IMR-90 (cell line): ENCODE results near the gene NEO1. TPM values are rescaled to one million over a fixed set of nuclear protein-coding genes. Genes with fewer than 3 reads are reported as not detected.

Experiments
- ATAC-seq: fragments of 200-7000 bp; cut with Tn5 transposase; 2 replicates; pipeline ENCODE4 v1.9.1; 2020; ENCODE audit warnings: low read depth, mild to moderate bottlenecking, moderate library complexity
- BruUV-seq: library from RNA; stranded (reverse); fragments of 400-500 nt; replicated peaks from 2 replicates; lab custom pipeline; 2021; lab: Mats Ljungman, UMichigan
- CTCF ChIA-PET: fragments of 300-600 bp; formaldehyde crosslinking; extraction: SDS; loops from one replicate; lab custom pipeline; 2021; ENCODE audit warnings: antibody characterized with exemption; lab: Yijun Ruan, JAX
- POLR2A ChIA-PET: fragments of 300-600 bp; sonication (Branson Sonifier 250); formaldehyde crosslinking; loops from one replicate; lab custom pipeline; 2022; ENCODE audit warnings: antibody characterized with exemption; ENCODE audit not compliant: unreplicated experiment; lab: Charles Lee
- DNase-seq: peaks from one replicate; pipeline ENCODE4 v3.0.0; 2013
- H2AFZ ChIP-seq: replicated peaks from 2 replicates; pipeline ENCODE3; 2013; ENCODE audit warnings: low read length, mild to moderate bottlenecking; ENCODE audit not compliant: poor library complexity
- H2AK5ac ChIP-seq: 2 replicates; pipeline ENCODE4 v1.6.1; 2013; ENCODE audit warnings: low read depth, low read length, inconsistent platforms
- H2AK9ac ChIP-seq: replicated peaks from 2 replicates; pipeline ENCODE3; 2013; ENCODE audit warnings: mild to moderate bottlenecking, low read depth, low read length, moderate library complexity; ENCODE audit not compliant: poor library complexity
- H2BK120ac ChIP-seq: 2 replicates; pipeline ENCODE4 v1.6.1; 2013; ENCODE audit warnings: low read depth, low read length, inconsistent platforms
- H2BK15ac ChIP-seq: 3 replicates; pipeline ENCODE4 v1.6.1; 2013; ENCODE audit warnings: low read depth, low read length, inconsistent platforms
- H2BK20ac ChIP-seq: 2 replicates; pipeline ENCODE4 v1.6.1; 2013; ENCODE audit warnings: low read depth, mild to moderate bottlenecking, inconsistent platforms, low read length, moderate library complexity
- H2BK5ac ChIP-seq: 2 replicates; pipeline ENCODE4 v1.6.1; 2013; ENCODE audit warnings: mild to moderate bottlenecking, low read depth, low read length, inconsistent platforms; ENCODE audit not compliant: poor library complexity, severe bottlenecking
- H3K14ac ChIP-seq: replicated peaks from 2 replicates; pipeline ENCODE4 v1.6.1; 2013; ENCODE audit warnings: low read depth, low read length, inconsistent platforms
- H3K18ac ChIP-seq: 2 replicates; pipeline ENCODE4 v1.6.1; 2013; ENCODE audit warnings: low read depth, low read length, control low read depth
- H3K23ac ChIP-seq: 2 replicates; pipeline ENCODE4 v1.6.1; 2013; ENCODE audit warnings: low read depth, low read length, inconsistent platforms
- H3K27ac ChIP-seq: 2 replicates; pipeline ENCODE4 v1.5.1; 2013; ENCODE audit warnings: mild to moderate bottlenecking, control low read depth, low read length; ENCODE audit not compliant: insufficient read depth
- H3K27me3 ChIP-seq: 2 replicates; pipeline ENCODE4 v1.6.1; 2013; ENCODE audit warnings: low read length; ENCODE audit not compliant: control insufficient read depth, insufficient read depth
- H3K36me3 ChIP-seq: 2 replicates; pipeline ENCODE4 v1.6.1; 2013; ENCODE audit warnings: low read length, mixed read lengths; ENCODE audit not compliant: control insufficient read depth, insufficient read depth
- H3K4ac ChIP-seq: 2 replicates; pipeline ENCODE4 v1.6.1; 2013; ENCODE audit warnings: low read depth, low read length, inconsistent platforms
- H3K4me1 ChIP-seq: 2 replicates; pipeline ENCODE4 v1.6.1; 2013; ENCODE audit warnings: low read length, mixed read lengths; ENCODE audit not compliant: control insufficient read depth, insufficient read depth
- H3K4me2 ChIP-seq: 2 replicates; pipeline ENCODE4 v1.6.1; 2013; ENCODE audit warnings: low read depth, mild to moderate bottlenecking, control low read depth, low read length, moderate library complexity
- H3K4me3 ChIP-seq: 2 replicates; pipeline ENCODE4 v1.5.1; 2013; ENCODE audit warnings: low read depth, mild to moderate bottlenecking, control low read depth, low read length, moderate library complexity; ENCODE audit not compliant: insufficient read depth
- H3K56ac ChIP-seq: 2 replicates; pipeline ENCODE4 v1.6.1; 2013; ENCODE audit warnings: low read length, inconsistent platforms; ENCODE audit not compliant: insufficient read depth; ENCODE audit errors: extremely low read depth
- H3K79me1 ChIP-seq, 2 experiments: 2 replicates each; pipeline ENCODE4 v1.6.1; 2013; ENCODE audit warnings: low read length in 2 of 2, inconsistent platforms in 1 of 2, low read depth in 1 of 2
- H3K9ac ChIP-seq: 2 replicates; pipeline ENCODE4 v1.6.1; 2013; ENCODE audit warnings: low read depth, low read length, control low read depth
- H3K9me1 ChIP-seq: 2 replicates; pipeline ENCODE4 v1.6.1; 2013; ENCODE audit warnings: low read length, inconsistent platforms; ENCODE audit not compliant: insufficient read depth
- H3K9me3 ChIP-seq: 2 replicates; pipeline ENCODE4 v1.6.1; 2013; ENCODE audit warnings: low read length; ENCODE audit not compliant: control insufficient read depth, insufficient read depth
- H4K20me1 ChIP-seq: 2 replicates; pipeline ENCODE4 v1.6.1; 2013; ENCODE audit warnings: low read length, inconsistent platforms; ENCODE audit not compliant: insufficient read depth
- H4K5ac ChIP-seq: 2 replicates; pipeline ENCODE4 v1.6.1; 2013; ENCODE audit warnings: mild to moderate bottlenecking, low read depth, low read length, control low read depth
- H4K8ac ChIP-seq, 2 experiments: 2 replicates each; pipeline ENCODE4 v1.6.1; 2013; ENCODE audit warnings: low read depth in 2 of 2, low read length in 2 of 2, control low read depth in 1 of 2, inconsistent platforms in 1 of 2
- H4K91ac ChIP-seq: 2 replicates; pipeline ENCODE4 v1.6.1; 2013; ENCODE audit warnings: low read depth, low read length, inconsistent platforms; ENCODE audit not compliant: insufficient read depth
- CEBPB ChIP-seq: IDR thresholded peaks from 2 replicates; pipeline ENCODE4 v1.6.1; 2012; ENCODE audit warnings: low read depth, low read length, improper control_type of control experiment
- MAZ ChIP-seq: IDR thresholded peaks from 2 replicates; pipeline ENCODE4 v1.6.1; 2012; ENCODE audit warnings: low read depth, mild to moderate bottlenecking, low read length, improper control_type of control experiment, moderate library complexity, borderline replicate concordance
- NFE2L2 ChIP-seq: fragments of 150-350 bp; IDR thresholded peaks from 2 replicates; pipeline ENCODE4 v1.6.1; 2016; ENCODE audit warnings: low read depth, mild to moderate bottlenecking, low read length
- WGBS, 2 experiments: methylation state at CpG; one replicate each; pipeline versions ENCODE4 v1.1.5 to v1.1.7; 2013; ENCODE audit warnings: missing lambda C conversion rate in 2 of 2; ENCODE audit not compliant: insufficient read length in 1 of 2; ENCODE audit errors: extremely low coverage in 2 of 2; 5-methylcytosine and 5-hydroxymethylcytosine counted together
- dilution Hi-C: fragments of 300-500 bp; cut with HindIII; formaldehyde crosslinking; loops from one replicate; pipeline ENCODE4 v1.14.3; 2018; ENCODE audit warnings: low sequenced_read_pairs; ENCODE audit not compliant: unreplicated experiment
- in situ Hi-C: fragments of 300-500 bp; cut with MboI; formaldehyde crosslinking; loops from 3 replicates; pipeline ENCODE4 v1.14.3; 2019; ENCODE audit warnings: low sequenced_read_pairs, inconsistent platforms, mixed read lengths
- intact Hi-C: fragments of 100-400 bp; cut with micrococcal nuclease; formaldehyde crosslinking; loops from 2 replicates; pipeline ENCODE4 v1.10.0; 2022
- polyA plus RNA-seq, 3 experiments: library from polyadenylated mRNA; depleted of rRNA; stranded (reverse); fragments of >200 nt; gene quantifications; 2 replicates each; pipeline ENCODE4 v1.2.3, GENCODE V29; 2012; ENCODE audit warnings: low replicate concordance in 1 of 3
- total RNA-seq: library from RNA; depleted of rRNA; stranded (reverse); fragments of >200 nt; gene quantifications from 2 replicates; pipeline ENCODE4 v1.2.3, GENCODE V29; 2012

NEO1 gene
- total and polyA plus RNA-seq, 2 of the 4 experiments (the other 2 are of a cell fraction), result 16.3 to 18.5 TPM

GRCh38 chr15:73125219-73125618 is 73.0 kb downstream of the NEO1 start:
- H2BK15ac ChIP-seq, result no peak overlapping the region
- H2AK5ac ChIP-seq, result no peak overlapping the region
- H4K5ac ChIP-seq, result no peak overlapping the region
- in situ Hi-C loops, result loop anchor here (10.0 kb wide), 1 partner anchor 150 kb away; no protein-coding TSS in a partner anchor
- no peak overlapping the region for H2BK120ac ChIP-seq
- no peak overlapping the region for H3K4ac ChIP-seq
- WGBS, 2 experiments, result no CpG with 5 or more reads among the region's 2 CpGs
- H2AK9ac ChIP-seq, result no peak overlapping the region
- no peaks in the 10 kb centered on the region for H4K20me1 ChIP-seq
- no peak overlapping the region for H3K4me3 ChIP-seq
- no peak overlapping the region for H2BK20ac ChIP-seq
- no peaks in the 10 kb centered on the region for H3K4me1 ChIP-seq
- H3K14ac ChIP-seq, result no peak overlapping the region
- no peak overlapping the region for H3K4me2 ChIP-seq
- dilution Hi-C loops, result no loop called here
- H3K27ac ChIP-seq, result no peak overlapping the region
- no peak overlapping the region for H2BK5ac ChIP-seq
- no TSS peak for BruUV-seq
- intact Hi-C loops, result loop anchor here (5.0 kb wide), 1 partner anchor 147 kb away; no protein-coding TSS in a partner anchor
- DNase-seq, result peak; percentile 35
- ChIA-PET POLR2A (interaction anchor here (0.7 kb wide), 1 partner anchor 122 kb away, joined by 3 read pairs; no protein-coding TSS in a partner anchor), CTCF (no interaction called here)
- ATAC-seq, result no peak
- H3K79me1 ChIP-seq, result no peaks in the 10 kb centered on the region
- no peaks in the 10 kb centered on the region for H3K9me3 ChIP-seq
- no peak overlapping the region for H3K9ac ChIP-seq
- no peak for TF ChIP-seq NFE2L2
- peak; percentile 78 for TF ChIP-seq CEBPB
- TF ChIP-seq MAZ, result no peak
- H3K9me1 ChIP-seq, result no peaks in the 10 kb centered on the region
- no peaks in the 10 kb centered on the region for H3K36me3 ChIP-seq
- no peak overlapping the region for H4K8ac ChIP-seq
- no peak overlapping the region for H3K56ac ChIP-seq
- no peak overlapping the region for H3K18ac ChIP-seq
- no peaks in the 10 kb centered on the region for H3K27me3 ChIP-seq
- no peak overlapping the region for H2AFZ ChIP-seq
- H4K91ac ChIP-seq, result no peak overlapping the region
- no peak overlapping the region for H3K23ac ChIP-seq
